HepG2 (cell line): ENCODE results near the gene ACAN. TPM values are rescaled to one million over a fixed set of nuclear protein-coding genes. Genes with fewer than 3 reads are reported as not detected.

Experiments
- ATAC-seq: fragments of 200-7000 bp; cut with Tn5 transposase; 3 replicates; pipeline ENCODE4 v1.9.1; 2020; ENCODE audit warnings: mild to moderate bottlenecking, moderate library complexity
- BruUV-seq: library from RNA; stranded (reverse); fragments of 400-500 nt; replicated peaks from 2 replicates; lab custom pipeline; 2021; lab: Mats Ljungman, UMichigan
- CTCF ChIA-PET: fragments of 300-600 bp; formaldehyde crosslinking; extraction: SDS; loops from one replicate; lab custom pipeline; 2021; ENCODE audit warnings: low total read pairs, inconsistent platforms, low intra/inter-chr PET ratio; lab: Yijun Ruan, JAX
- POLR2A ChIA-PET: fragments of 350-600 bp; sonication (Branson Sonifier 250); formaldehyde crosslinking; loops from one replicate; lab custom pipeline; 2020; ENCODE audit warnings: antibody characterized with exemption, inconsistent platforms; lab: Yijun Ruan, JAX
- DNase-seq: peaks from one replicate; pipeline ENCODE4 v3.0.0-alpha.2; 2015; ENCODE audit warnings: low spot score
- FAIRE-seq: peaks from 3 replicates; lab custom pipeline; 2011; peaks lifted over from hg19 to GRCh38; lab: Jason Lieb, UNC
- H2AFZ ChIP-seq: one replicate; pipeline ENCODE4 v1.6.1; 2011; ENCODE audit warnings: low read length, inconsistent platforms
- H3K27ac ChIP-seq: fragments of 300-600 bp; 3 replicates; pipeline ENCODE4 v1.8.0; 2011; ENCODE audit warnings: mixed run types, mild to moderate bottlenecking, mixed read lengths, low read length, inconsistent platforms; ENCODE audit not compliant: insufficient read depth; ENCODE audit errors: extremely low read length
- H3K27me3 ChIP-seq, 2 experiments: fragments of 200-600 bp in 1 of 2; 2 replicates in 1 of 2; 3 replicates in 1 of 2; pipeline versions ENCODE4 v1.6.0 to v1.8.0; 2011; ENCODE audit warnings: low read length in 2 of 2, mild to moderate bottlenecking in 2 of 2, moderate library complexity in 2 of 2, inconsistent platforms in 1 of 2; ENCODE audit not compliant: insufficient read depth in 2 of 2, control insufficient read depth in 1 of 2
- H3K36me3 ChIP-seq, 2 experiments: fragments of 200-600 bp in 1 of 2; replicated peaks in 1 of 2; 2 replicates in 1 of 2; 3 replicates in 1 of 2; pipeline versions ENCODE4 v1.5.1 to v1.8.0; 2011; ENCODE audit warnings: low read length in 2 of 2, inconsistent platforms in 1 of 2; ENCODE audit not compliant: insufficient read depth in 2 of 2, control insufficient read depth in 1 of 2
- H3K4me1 ChIP-seq: 2 replicates; pipeline ENCODE4 v1.5.1; 2012; ENCODE audit warnings: low read length, inconsistent platforms; ENCODE audit not compliant: insufficient read depth
- H3K4me2 ChIP-seq: 2 replicates; pipeline ENCODE4 v1.6.0; 2011; ENCODE audit warnings: low read depth, low read length, inconsistent platforms
- H3K4me3 ChIP-seq, 3 experiments: fragments of 200-600 bp in 1 of 3; sonication (generic), shearing (Covaris generic) in 1 of 3; replicated peaks in 1 of 3; 2 replicates each; pipeline ENCODE4 v1.5.1; 2011 to 2016; ENCODE audit warnings: low read length in 3 of 3, inconsistent platforms in 2 of 3, low read depth in 2 of 3, mild to moderate bottlenecking in 2 of 3, control low read depth in 1 of 3, mixed read lengths in 1 of 3; ENCODE audit not compliant: insufficient read depth in 1 of 3
- H3K79me2 ChIP-seq: one replicate; pipeline ENCODE4 v1.6.1; 2011; ENCODE audit warnings: low read length, inconsistent platforms; ENCODE audit not compliant: insufficient read depth
- H3K9ac ChIP-seq: 2 replicates; pipeline ENCODE4 v1.6.0; 2011; ENCODE audit warnings: mild to moderate bottlenecking, low read depth, low read length, inconsistent platforms; ENCODE audit not compliant: insufficient read depth
- H3K9me3 ChIP-seq: 2 replicates; pipeline ENCODE4 v1.5.1; 2012; ENCODE audit warnings: mild to moderate bottlenecking, low read length
- H4K20me1 ChIP-seq: 2 replicates; pipeline ENCODE4 v1.6.0; 2011; ENCODE audit warnings: inconsistent platforms, mild to moderate bottlenecking, low read length, moderate library complexity; ENCODE audit not compliant: insufficient read depth
- CBFB ChIP-seq: sonication (generic); formaldehyde crosslinking; IDR thresholded peaks from 2 replicates; pipeline ENCODE4 v1.4.0; 2020; ENCODE audit warnings: missing genetic modification reagents
- DNMT3B ChIP-seq: conservative IDR thresholded peaks from 2 replicates; pipeline ENCODE4 v1.6.1; 2016; ENCODE audit warnings: missing biosample characterization, control low read depth
- NCOA5 ChIP-seq: sonication (generic); formaldehyde crosslinking; IDR thresholded peaks from 2 replicates; pipeline ENCODE4 v1.4.0; 2020; ENCODE audit warnings: missing genetic modification reagents
- TBX2 ChIP-seq: sonication (generic); formaldehyde crosslinking; IDR thresholded peaks from 2 replicates; pipeline ENCODE4 v1.5.0; 2020; ENCODE audit warnings: missing genetic modification reagents, mild to moderate bottlenecking, borderline replicate concordance
- THAP11 ChIP-seq: IDR thresholded peaks from 2 replicates; pipeline ENCODE4 v1.6.1; 2016; ENCODE audit warnings: missing biosample characterization, missing genetic modification reagents
- ZNF180 ChIP-seq: sonication (generic); formaldehyde crosslinking; IDR thresholded peaks from 2 replicates; pipeline ENCODE4 v1.4.0; 2020; ENCODE audit warnings: low read depth, missing genetic modification reagents, borderline replicate concordance
- ZNF572 ChIP-seq: sonication (generic); formaldehyde crosslinking; IDR thresholded peaks from 2 replicates; pipeline ENCODE4 v1.5.1; 2020; ENCODE audit warnings: mild to moderate bottlenecking, missing genetic modification reagents
- WGBS: methylation state at CpG from one replicate; pipeline ENCODE4 v1.1.6; 2017; ENCODE audit warnings: low lambda C conversion rate; 5-methylcytosine and 5-hydroxymethylcytosine counted together
- in situ Hi-C: cut with HindIII; loops from 2 replicates; pipeline ENCODE4 v1.10.0; 2017; ENCODE audit warnings: low pct_unique_long_range_greater_than_20kb; ENCODE audit not compliant: extremely low pct_ligation_motif_present
- intact Hi-C: fragments of 100-400 bp; cut with micrococcal nuclease; formaldehyde crosslinking; loops from one replicate; pipeline ENCODE4 v1.10.0; 2022; ENCODE audit not compliant: unreplicated experiment
- polyA plus RNA-seq, 8 experiments: library from polyadenylated mRNA; depleted of rRNA in 3 of 8; stranded (reverse) in 7 of 8; unstranded in 1 of 8; fragments of >200 nt; fragmentation: Illumina TruSeq in 4 of 8; extraction: Trizol in 4 of 8; gene quantifications; 2 replicates each; pipeline versions ENCODE4 v1.2.1 to v1.2.3, GENCODE V29; 2011 to 2016; ENCODE audit warnings: low read depth in 4 of 8, missing spikeins in 1 of 8, mixed read lengths in 1 of 8; ENCODE audit not compliant: insufficient read depth in 1 of 8
- total RNA-seq, 5 experiments: library from RNA; depleted of rRNA; stranded (reverse); fragments of >200 nt; fragmentation: Illumina TruSeq; extraction: Trizol; gene quantifications; 2 replicates each; pipeline ENCODE4 v1.2.3, GENCODE V29; 2016; ENCODE audit warnings: low read depth in 1 of 5
- TF ChIP-seq, protein P1 (sequence below), 2 experiments: sonication (generic) in 1 of 2; formaldehyde crosslinking in 1 of 2; IDR thresholded peaks; 2 replicates each; pipeline versions ENCODE4 v1.6.1 to v1.9.0; 2014 to 2022; ENCODE audit warnings: antibody characterized with exemption in 1 of 2, borderline replicate concordance in 1 of 2, inconsistent platforms in 1 of 2, low read depth in 1 of 2, missing genetic modification reagents in 1 of 2
- TF ChIP-seq, protein P2 (sequence below): sonication (generic); formaldehyde crosslinking; IDR thresholded peaks from 2 replicates; pipeline ENCODE4 v1.5.1; 2020; ENCODE audit warnings: mild to moderate bottlenecking, missing genetic modification reagents, borderline replicate concordance
- TF ChIP-seq, protein P3 (sequence below): sonication (generic); formaldehyde crosslinking; IDR thresholded peaks from 2 replicates; pipeline ENCODE4 v1.4.0; 2020; ENCODE audit warnings: missing genetic modification reagents

The ACAN gene
- total and polyA plus RNA-seq, 2 of the 13 experiments (the other 11 are each of a cell fraction or from before 2014, with no cell fraction given), result not detected

DNA sequence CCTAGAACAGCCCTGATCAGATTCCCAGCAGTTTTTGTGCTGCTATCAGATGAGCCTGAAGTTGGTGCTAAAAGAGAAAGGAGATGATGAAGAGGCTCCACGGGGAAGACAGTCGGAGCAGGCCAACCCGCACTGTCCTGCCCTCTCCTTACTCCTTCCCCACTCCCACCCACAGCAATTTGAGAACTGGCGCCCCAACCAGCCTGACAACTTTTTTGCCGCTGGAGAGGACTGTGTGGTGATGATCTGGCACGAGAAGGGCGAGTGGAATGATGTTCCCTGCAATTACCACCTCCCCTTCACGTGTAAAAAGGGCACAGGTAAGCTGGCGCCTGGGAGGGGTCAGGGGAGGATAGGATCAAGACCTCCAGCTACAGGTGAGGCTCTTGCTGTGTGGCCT is 69.5 kb downstream of the ACAN start:
- Histone ChIP-seq H3K4me2 (no peak overlapping the region), H3K27me3 (peaks cover 20 to 84% of the 10 kb centered on the region in 2 experiments; a peak in 4 of 5 replicates), H4K20me1 (no peaks in the 10 kb centered on the region), H3K36me3 (no peaks in the 10 kb centered on the region), H3K27ac (no peak overlapping the region), H3K9me3 (no peaks in the 10 kb centered on the region), H3K9ac (no peak overlapping the region), H3K4me3 (no peak overlapping the region), H3K79me2 (no peaks in the 10 kb centered on the region), H3K4me1 (no peaks in the 10 kb centered on the region), H2AFZ (no peak overlapping the region)
- ATAC-seq (no peak), DNase-seq (no peak), FAIRE-seq (no peak)
- in situ Hi-C loops (no loop called here), intact Hi-C loops (no loop called here)
- CTCF ChIA-PET, result no interaction called here
- POLR2A ChIA-PET, result no interaction called here
- WGBS, result 12% methylated on average over 8 of the region's 9 CpGs
- no TSS peak for BruUV-seq
- TF ChIP-seq TBX2 (CRISPR knock-in tag) (no peak), ZNF180 (CRISPR knock-in tag) (no peak), THAP11 (CRISPR knock-in tag) (no peak), CBFB (CRISPR knock-in tag) (no peak), DNMT3B (CRISPR knock-in tag) (no peak), ZNF572 (CRISPR knock-in tag) (no peak), NCOA5 (CRISPR knock-in tag) (no peak)
- TF ChIP-seq, protein P1, sequence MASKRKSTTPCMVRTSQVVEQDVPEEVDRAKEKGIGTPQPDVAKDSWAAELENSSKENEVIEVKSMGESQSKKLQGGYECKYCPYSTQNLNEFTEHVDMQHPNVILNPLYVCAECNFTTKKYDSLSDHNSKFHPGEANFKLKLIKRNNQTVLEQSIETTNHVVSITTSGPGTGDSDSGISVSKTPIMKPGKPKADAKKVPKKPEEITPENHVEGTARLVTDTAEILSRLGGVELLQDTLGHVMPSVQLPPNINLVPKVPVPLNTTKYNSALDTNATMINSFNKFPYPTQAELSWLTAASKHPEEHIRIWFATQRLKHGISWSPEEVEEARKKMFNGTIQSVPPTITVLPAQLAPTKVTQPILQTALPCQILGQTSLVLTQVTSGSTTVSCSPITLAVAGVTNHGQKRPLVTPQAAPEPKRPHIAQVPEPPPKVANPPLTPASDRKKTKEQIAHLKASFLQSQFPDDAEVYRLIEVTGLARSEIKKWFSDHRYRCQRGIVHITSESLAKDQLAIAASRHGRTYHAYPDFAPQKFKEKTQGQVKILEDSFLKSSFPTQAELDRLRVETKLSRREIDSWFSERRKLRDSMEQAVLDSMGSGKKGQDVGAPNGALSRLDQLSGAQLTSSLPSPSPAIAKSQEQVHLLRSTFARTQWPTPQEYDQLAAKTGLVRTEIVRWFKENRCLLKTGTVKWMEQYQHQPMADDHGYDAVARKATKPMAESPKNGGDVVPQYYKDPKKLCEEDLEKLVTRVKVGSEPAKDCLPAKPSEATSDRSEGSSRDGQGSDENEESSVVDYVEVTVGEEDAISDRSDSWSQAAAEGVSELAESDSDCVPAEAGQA (IDR thresholded peaks at IDR 0.05; ENCODE audit: low read depth), result no peak
- TF ChIP-seq, protein P1 (CRISPR knock-in tag; IDR thresholded peaks at IDR 0.05; ENCODE audit: borderline replicate concordance), result no peak
- TF ChIP-seq, protein P2, sequence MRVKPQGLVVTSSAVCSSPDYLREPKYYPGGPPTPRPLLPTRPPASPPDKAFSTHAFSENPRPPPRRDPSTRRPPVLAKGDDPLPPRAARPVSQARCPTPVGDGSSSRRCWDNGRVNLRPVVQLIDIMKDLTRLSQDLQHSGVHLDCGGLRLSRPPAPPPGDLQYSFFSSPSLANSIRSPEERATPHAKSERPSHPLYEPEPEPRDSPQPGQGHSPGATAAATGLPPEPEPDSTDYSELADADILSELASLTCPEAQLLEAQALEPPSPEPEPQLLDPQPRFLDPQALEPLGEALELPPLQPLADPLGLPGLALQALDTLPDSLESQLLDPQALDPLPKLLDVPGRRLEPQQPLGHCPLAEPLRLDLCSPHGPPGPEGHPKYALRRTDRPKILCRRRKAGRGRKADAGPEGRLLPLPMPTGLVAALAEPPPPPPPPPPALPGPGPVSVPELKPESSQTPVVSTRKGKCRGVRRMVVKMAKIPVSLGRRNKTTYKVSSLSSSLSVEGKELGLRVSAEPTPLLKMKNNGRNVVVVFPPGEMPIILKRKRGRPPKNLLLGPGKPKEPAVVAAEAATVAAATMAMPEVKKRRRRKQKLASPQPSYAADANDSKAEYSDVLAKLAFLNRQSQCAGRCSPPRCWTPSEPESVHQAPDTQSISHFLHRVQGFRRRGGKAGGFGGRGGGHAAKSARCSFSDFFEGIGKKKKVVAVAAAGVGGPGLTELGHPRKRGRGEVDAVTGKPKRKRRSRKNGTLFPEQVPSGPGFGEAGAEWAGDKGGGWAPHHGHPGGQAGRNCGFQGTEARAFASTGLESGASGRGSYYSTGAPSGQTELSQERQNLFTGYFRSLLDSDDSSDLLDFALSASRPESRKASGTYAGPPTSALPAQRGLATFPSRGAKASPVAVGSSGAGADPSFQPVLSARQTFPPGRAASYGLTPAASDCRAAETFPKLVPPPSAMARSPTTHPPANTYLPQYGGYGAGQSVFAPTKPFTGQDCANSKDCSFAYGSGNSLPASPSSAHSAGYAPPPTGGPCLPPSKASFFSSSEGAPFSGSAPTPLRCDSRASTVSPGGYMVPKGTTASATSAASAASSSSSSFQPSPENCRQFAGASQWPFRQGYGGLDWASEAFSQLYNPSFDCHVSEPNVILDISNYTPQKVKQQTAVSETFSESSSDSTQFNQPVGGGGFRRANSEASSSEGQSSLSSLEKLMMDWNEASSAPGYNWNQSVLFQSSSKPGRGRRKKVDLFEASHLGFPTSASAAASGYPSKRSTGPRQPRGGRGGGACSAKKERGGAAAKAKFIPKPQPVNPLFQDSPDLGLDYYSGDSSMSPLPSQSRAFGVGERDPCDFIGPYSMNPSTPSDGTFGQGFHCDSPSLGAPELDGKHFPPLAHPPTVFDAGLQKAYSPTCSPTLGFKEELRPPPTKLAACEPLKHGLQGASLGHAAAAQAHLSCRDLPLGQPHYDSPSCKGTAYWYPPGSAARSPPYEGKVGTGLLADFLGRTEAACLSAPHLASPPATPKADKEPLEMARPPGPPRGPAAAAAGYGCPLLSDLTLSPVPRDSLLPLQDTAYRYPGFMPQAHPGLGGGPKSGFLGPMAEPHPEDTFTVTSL, result no peak
- TF ChIP-seq, protein P3, sequence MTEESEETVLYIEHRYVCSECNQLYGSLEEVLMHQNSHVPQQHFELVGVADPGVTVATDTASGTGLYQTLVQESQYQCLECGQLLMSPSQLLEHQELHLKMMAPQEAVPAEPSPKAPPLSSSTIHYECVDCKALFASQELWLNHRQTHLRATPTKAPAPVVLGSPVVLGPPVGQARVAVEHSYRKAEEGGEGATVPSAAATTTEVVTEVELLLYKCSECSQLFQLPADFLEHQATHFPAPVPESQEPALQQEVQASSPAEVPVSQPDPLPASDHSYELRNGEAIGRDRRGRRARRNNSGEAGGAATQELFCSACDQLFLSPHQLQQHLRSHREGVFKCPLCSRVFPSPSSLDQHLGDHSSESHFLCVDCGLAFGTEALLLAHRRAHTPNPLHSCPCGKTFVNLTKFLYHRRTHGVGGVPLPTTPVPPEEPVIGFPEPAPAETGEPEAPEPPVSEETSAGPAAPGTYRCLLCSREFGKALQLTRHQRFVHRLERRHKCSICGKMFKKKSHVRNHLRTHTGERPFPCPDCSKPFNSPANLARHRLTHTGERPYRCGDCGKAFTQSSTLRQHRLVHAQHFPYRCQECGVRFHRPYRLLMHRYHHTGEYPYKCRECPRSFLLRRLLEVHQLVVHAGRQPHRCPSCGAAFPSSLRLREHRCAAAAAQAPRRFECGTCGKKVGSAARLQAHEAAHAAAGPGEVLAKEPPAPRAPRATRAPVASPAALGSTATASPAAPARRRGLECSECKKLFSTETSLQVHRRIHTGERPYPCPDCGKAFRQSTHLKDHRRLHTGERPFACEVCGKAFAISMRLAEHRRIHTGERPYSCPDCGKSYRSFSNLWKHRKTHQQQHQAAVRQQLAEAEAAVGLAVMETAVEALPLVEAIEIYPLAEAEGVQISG (CRISPR knock-in tag), result no peak
